GM18511 (cell line): ENCODE data around the gene EYS.

Experiments
- ATAC-seq: cut with Tn5 transposase; IDR thresholded peaks from one replicate; pipeline ENCODE4 v1.9.1; 2021; ENCODE audit warnings: mild to moderate bottlenecking, moderate library complexity; ENCODE audit not compliant: unreplicated experiment

EYS gene

DNA sequence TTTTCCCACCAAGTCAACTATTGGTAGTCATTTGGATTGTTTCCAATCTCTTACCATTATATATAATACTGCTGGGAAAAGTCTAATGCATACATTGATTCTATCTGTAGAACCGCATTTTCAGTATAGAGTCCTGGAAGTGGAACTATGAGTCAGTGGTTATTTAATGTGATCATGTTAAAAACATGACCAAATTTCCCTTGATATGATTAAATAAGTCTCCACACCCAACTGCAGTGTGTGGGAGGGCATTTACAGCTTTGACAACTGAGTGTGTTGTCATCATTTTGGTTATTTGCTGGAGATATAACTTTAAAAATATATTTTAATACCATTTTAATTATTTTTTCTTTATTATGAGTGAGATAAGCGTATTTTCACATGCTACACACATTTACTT is 1027.6 kb downstream of the EYS start:
- no peak for ATAC-seq

DNA sequence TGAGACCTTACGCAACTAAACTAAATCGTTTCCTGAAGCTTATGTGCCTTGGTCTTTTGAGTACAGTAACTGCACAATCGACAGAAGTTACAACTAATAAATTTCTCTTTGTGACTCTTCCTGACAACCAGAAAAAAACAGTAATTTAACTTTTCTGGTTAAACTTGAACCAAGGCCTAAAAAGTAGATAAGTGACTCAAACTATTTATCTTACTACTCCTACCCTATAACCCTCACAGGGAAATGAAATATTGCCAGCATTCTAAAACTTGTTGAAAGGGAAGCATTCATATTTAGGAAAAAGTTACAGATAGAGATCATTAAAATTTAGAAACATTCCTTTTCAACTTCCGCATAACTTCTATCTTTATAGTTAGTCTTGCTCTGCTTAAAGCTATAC is 1034.4 kb downstream of the EYS start:
- no peak for ATAC-seq

DNA sequence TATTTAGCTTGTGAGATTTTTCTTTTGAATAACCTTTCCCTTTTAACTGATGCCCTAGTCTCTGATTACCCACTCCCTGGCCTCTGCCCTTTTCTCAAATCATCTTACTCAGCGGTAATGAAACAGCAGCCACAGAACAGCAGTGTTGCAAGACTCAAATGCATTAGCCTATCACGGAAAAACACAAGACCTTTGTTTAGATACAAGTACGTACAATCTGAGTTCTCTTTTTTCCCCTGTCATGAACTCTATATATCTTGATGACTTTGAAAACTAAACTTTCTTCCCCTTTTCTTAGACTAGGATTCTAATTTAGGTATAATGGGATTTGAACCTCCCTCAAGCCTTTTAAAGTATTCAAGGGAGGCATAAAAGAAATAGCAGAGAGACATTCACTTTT is 1034.9 kb downstream of the EYS start:
- ATAC-seq = no peak

DNA sequence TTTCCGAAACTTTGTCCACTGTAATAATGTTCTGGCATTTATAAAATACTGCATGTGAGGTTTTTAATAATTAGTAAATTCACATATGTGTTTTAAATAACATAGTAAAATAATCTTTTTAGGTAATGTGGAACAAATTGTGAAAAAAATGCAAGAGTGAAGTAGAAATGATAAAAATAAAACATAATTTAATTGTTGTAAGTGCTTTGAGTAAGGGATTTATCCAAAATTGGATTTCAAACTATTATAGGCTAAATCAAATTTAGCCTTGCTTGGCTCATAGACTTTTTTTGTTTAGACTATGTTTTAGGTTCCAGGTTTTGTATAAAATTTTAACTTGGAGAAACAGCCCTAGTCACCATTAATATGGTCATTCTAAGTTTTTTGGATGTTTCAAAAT is 1041.9 kb downstream of the EYS start:
- ATAC-seq = no peak

DNA sequence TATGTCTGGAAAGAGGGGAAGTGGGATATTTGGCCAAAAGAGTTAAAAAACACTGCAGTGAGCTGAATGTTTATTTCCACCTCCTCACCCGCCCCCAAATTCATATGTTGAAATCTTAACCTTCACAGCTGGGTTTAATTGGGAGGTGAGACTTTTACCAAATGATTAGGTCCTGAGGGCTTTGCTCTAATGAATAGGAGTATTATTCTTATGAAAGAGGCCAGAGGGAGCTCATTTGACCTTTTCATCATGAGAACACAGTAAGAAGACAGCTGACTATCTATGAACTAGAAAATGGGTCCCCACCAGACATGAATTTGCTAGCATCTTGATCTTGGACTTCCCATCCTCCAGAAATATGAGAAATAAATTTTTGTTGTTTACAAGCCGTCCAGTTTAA is 1042.5 kb downstream of the EYS start:
- no peak for ATAC-seq

DNA sequence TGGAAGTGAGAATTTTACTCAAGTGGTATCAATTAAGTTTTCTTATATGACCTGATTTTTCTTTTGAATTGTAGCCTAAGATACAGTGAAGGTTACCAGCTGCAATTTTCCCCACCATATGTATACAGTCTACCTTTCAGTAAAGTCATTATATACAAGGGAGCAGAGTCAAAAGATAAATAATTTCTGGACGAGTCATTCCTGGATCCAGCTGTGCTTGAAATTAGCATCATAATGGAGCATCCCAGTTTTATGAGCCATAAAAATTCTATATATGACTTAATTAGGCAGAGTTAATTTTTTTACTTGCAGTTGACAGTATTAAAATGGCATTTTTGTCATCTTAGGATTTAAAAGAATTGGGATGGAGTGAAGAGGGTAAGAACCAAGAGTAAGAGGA is 1063.0 kb downstream of the EYS start:
- no peak for ATAC-seq

DNA sequence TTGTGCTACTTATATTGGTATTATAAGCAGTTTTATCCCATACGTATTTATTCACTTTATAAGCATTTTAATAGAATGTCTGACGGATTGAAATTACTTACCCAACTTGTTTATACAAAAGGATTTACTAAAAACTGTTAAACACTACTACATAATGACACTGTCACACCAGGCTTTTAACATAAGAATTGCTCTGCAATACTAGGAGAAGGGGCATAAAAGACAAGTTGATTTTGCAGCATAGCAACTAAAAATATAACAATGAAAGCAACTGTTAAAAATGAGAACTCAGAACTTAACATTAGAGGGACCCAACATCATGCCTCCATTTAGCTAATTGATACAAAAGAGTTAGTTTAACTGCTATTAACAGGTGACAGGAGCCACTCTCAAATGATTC is 1076.1 kb downstream of the EYS start:
- no peak for ATAC-seq

DNA sequence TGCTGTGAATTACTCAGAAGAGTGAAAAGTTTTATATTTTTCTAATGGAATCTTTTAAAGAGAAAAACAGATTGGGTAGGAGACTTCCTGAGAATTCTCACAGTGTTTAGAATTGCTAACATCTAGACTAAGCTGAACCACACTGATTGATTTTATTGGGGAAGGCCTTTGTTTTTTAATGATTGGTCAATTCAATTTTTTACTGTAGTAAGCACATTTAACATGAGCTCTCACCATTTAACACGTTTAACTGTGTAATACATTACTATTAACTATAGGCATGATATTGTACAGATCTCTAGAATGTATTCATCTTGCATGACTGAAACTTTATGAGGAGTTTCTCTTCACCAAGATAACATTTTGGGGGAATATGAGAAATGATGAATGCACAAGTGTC is 1084.1 kb downstream of the EYS start:
- no peak for ATAC-seq

DNA sequence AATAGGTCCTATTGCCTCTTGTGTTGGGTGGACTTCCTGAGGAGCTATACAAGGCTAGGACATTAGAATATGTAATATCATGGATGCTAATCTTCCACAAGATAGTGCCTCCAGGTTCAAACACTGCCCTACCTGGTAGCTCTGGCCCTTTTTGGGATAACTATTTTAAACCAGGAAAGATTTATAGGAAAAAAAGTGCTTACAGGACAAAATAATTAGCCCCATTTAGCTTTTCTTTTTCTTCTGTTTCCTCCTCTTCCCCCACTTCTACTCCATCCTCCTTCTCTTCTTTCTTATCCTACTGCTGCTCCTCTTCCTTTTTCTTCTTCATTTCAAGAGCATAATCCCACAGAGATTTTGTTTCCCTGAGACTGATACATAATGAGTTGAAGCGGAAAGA is 1104.0 kb downstream of the EYS start:
- no peak for ATAC-seq

DNA sequence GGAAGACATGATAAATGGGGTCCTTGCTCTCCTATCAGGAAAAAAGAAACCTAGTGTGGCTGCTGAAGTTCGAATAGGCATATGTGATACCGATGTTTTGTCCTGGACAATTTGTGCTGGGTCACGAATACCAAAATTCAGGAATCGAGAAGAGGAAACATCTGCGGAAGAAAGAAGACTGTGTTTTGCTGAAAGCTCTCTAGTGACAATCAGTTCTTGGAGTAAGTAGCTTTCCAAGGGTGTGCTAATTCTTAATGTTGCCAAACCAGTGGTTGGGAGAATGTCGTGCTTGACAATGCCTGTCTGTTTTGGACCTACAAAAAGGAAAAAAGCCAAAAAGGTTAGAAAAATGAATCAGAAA is 1115.4 kb downstream of the EYS start:
- ATAC-seq = no peak

DNA sequence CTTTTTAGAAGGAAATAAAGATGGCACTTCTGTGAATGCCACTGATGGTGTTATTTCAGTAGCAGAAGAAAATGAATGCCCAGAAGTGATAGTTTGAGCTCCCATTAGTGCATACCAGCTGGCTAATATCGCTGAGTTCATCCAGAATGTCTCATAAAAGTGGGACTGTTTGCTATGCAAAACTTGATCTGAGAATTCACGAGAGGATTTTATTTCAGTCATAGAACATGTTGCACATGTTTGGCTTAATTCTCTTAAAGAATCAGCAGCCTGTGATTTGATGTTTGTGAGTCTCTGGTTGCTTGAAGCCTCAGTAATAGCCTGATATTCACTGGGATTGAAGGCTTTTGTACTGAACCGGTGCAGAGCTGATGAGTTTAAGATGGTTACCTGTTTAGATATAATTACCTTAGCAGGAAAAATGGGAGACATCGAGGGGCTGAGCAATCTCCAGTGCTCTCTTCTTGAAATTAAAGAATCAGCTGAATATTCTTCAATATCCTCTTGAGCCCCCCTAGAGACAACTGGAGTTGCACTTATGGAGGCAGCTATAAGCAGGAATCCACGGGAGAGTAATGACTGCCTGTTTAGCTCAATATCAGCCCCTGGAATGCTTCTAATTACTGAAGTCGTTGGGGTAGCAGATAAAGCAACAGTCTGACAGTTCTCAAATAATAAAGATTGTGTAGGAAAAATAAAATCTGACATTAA is 1115.9 kb downstream of the EYS start:
- no peak for ATAC-seq

DNA sequence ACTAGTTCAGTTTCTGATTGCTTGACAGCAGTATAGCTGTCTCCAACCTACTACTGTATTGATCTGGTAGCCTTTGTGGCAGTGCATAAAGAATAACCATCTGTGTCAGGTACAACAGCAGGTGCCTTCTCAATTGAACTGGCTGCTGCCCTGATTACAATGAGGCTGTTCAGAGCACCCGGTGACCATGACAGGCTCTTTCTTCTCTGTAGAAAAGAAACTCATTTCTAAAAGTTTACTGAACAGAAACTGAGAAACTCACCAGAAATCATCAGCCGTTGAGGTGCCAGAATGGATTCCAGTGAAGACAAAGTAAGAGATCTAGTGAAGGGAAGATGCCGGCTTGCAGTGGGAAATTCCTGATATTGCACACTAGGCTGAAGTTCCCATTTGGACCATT is 1117.1 kb downstream of the EYS start:
- ATAC-seq = no peak

DNA sequence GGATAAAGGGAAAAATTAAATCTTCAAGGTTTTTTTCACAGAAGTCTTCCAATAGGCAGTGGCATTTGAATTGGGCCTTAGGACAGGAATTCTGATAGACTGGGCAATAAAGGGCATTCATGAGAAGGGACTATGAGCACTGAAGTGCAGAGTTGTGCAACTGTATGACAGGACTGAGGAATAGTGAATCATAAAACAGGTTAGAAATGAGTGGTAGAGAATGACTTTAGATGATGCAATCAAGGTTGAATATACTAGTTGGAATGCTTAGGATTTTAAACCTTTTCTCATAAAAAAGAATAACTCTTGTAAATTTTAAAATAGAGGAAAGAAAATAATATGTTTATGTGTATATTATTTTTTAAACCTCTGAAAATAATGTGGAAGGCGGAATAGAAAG is 1126.7 kb downstream of the EYS start:
- no peak for ATAC-seq

DNA sequence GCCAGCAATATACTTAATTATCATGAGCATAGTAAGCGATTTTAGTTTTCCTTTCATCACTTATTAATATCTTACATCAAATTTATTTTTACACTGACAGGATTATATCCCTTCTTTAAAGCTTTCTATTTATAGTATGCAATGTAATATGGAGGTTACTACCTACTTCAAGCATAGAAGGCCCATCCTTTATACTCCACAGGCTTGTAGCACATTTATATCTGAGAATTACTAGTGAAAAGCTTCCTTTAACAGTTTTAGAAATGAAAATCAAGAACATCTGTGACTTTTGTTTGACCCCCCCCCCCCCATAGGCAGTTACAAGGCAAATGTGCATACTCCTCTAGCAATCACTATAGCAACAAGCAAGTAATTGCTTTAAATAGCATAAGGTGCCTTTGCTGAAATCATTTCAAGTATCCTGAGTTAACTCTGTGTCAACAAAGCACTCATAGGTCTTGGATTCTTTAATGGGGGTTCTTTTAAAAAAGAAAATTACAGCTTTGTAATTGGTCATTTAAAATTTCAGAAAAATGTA is 1153.7 kb downstream of the EYS start:
- no peak for ATAC-seq

DNA sequence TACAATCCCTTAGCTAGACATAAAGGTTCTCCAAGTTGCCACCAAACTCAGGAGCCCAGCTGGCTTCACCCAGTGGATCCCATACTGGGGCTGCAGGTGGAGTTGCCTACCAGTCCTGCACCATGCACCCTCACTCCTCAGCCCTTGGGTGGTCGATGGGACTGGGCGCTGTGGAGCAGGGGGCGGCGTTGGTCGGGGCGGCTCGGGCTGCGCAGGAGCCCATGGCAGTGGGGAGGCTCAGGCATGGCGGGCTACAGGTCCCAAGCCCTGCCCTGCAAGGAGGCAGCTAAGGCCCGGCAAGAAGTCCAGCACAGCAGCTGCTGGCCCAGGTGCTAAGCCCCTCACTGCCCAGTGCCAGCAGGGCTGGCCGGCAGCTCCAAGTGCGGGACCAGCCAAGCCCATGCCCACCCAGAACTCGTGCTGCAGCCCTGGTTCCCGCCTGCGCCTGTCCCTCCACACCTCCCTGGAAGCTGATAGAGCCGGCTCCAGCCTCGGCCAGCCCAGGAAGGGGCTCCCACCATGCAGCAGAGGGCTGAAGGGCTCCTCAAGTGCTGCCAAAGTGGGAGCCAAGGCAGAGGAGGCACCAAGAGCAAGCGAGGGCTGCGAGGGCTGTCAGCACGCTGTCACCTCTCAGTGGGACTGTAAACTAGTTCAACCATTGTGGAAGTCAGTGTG is 1159.3 kb downstream of the EYS start:
- ATAC-seq = no peak

DNA sequence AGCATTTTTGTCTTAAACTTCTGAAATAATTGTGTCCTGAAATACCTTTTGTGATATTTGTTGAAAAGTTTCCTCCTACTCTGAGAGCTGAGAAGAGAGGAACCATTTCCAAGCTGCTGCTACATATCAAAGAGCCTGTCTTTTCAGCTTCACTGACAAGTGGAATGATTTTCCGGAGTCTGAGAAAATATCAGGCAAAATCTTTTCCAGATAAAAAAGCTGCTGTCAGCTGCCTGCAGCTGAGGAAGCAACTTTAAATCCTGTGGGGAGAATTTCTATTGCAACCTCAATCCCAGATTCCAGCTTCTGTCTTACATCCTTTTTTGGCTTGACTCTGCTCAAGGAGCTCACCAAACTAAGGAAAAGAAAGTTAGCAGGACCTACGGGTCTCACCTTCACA is 1167.1 kb downstream of the EYS start:
- no peak for ATAC-seq

DNA sequence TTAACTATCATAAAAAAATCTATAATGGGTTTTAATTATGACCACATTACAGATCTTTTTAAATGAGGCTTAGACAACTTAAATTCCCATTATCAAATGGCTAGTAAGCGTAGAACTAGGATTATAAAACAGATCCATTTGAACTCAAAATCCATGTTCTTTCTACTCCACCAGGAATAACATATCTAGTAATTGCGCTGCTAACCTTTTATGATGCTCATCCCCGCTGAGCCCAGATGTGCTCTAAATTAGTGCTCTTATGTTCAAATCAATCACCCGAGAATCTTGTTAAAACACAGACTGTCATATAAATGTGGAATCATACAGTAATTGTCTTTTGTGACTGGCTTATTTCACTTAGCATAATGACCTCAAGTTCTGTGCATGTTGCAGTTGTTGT is 1168.3 kb downstream of the EYS start:
- no peak for ATAC-seq

DNA sequence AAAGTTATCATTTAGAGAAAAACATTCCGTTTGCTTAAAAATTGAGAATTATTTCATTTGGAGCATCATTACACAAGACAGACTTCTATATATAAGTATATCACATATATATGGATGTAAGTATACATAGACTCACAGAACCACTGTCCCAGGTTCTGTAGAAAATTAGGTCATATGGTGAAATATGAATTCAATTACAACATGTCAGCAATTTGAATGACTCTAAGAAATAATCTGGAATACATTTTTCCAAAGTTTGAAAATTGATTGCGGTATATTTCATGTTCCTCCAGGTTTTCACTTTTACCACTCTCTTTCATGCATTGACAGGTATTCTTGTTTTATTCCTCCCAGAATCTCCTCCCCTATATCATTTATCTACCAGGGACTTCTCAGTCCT is 1179.1 kb downstream of the EYS start:
- no peak for ATAC-seq

DNA sequence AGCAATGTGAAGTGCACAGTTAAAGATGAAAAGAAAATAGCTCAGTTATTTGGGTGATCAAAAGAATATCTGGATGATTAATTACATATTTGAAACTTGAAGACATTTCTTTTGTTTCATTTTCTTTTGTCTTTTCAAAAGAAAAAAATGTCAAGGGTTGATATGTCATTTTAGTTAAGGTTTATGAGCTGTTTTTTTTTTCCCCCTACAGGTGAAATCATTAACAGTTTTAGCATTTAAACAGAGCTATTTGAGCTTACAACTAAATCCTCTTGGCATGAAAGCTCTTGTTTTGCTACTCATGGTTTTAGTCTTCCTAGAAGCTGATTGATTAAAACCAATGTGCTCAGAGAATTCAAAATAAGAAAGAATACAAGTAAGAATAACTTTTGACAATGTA is 1184.2 kb downstream of the EYS start:
- no peak for ATAC-seq

DNA sequence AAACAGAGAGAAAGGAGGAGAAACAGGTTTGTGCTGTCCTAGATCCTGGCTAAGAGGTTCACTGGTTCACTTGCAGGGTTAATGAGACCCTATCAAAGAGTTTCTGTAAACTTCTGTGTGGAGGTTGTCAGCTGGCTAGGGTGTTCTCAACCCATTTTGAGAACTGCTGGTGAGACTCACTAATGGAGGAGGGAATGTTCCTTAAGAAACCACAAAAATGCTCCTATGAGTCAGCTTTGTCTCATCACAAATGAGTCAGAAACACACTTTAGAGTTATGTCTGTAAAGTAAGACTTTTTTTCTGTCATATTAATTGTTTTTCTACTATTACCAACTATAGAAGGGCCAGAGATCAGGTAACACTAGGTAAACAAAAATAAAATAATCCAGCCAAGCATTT is 1187.0 kb downstream of the EYS start:
- peak; percentile 72 for ATAC-seq

DNA sequence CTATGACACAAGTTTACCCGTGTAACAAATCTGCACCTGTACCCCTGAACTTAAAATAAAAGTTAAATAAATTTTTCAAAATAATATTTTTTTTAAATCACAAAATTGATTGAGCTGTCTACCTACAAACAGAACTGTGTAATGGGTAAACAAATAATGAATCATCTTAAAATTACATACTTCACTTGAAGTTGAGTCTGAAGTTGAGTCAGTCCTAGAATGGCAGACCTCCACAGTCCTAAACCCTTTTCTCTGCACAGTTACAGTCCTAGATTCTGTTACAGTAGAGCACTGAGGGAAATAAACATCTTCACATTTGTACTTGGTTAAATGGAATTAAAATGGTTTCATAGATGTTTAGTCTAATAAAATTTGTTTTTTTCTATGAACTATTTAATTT is 1190.6 kb downstream of the EYS start:
- ATAC-seq = no peak

DNA sequence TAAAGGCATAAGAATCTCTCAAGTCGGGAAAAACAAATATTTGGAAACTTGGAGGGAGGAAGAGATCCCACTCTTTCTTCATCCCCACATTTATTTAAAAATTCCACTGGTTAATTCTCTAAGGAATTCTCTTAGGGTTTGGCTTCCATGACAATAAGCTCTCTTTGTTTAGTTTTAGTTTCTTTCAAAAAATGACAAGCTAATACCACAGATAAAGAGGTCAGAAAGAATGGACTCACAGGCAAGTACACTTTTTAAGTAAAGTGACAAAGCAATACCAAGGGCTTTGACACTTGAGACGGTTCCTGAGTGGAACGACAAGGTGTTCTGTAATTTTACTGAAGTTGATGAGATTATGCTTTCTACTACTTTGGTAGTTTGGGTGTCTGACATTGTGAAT is 1199.4 kb downstream of the EYS start:
- no peak for ATAC-seq

DNA sequence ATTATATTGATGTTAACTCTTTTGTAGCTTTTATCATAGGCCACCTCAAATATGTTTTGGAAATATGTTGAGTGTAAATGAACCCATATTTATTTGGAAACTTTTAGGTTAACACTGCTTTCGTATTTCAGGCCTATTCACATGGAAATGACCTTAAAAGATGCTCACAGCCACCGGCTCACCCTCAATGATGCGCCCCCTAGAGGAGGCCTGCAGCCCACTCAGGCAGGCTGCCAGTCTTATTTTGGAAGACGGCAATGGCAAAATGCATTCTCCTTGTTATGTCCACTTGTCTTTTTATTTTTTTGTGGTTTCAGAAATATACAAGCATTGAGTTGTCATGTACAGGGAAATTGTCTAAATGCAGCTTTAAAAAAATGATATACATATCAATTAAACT is 1201.7 kb downstream of the EYS start:
- ATAC-seq = no peak
